Liver (tissue), 9 donors: ENCODE measurements around the gene CALML3. TPM values are rescaled to one million over a fixed set of nuclear protein-coding genes. Genes with fewer than 3 reads are reported as not detected.

Experiments
- DNase-seq: peaks from one replicate; pipeline ENCODE4 v3.0.0-alpha.2; 2017; ENCODE audit warnings: low spot score
- H3K27ac ChIP-seq, 2 donors: one replicate each; pipeline ENCODE4 v1.7.0; 2013; ENCODE audit warnings: inconsistent platforms in 2 of 2, low read length in 2 of 2, control low read depth in 1 of 2, low read depth in 1 of 2, mild to moderate bottlenecking in 1 of 2
- H3K27me3 ChIP-seq, 4 donors: one replicate each; pipeline versions ENCODE4 v1.6.1 to v1.7.0; 2013; ENCODE audit warnings: low read length in 3 of 4, inconsistent platforms in 1 of 4, mild to moderate bottlenecking in 1 of 4, moderate library complexity in 1 of 4; ENCODE audit not compliant: control insufficient read depth in 4 of 4, insufficient read depth in 4 of 4
- H3K36me3 ChIP-seq, 4 donors: one replicate each; pipeline versions ENCODE4 v1.6.1 to v1.7.0; 2013; ENCODE audit warnings: low read length in 3 of 4, mild to moderate bottlenecking in 3 of 4, low read depth in 1 of 4, moderate library complexity in 1 of 4; ENCODE audit not compliant: control insufficient read depth in 4 of 4, insufficient read depth in 3 of 4
- H3K4me1 ChIP-seq, 4 donors: one replicate each; pipeline versions ENCODE4 v1.6.1 to v1.7.0; 2013; ENCODE audit warnings: low read length in 3 of 4, mild to moderate bottlenecking in 3 of 4, moderate library complexity in 1 of 4; ENCODE audit not compliant: control insufficient read depth in 4 of 4, insufficient read depth in 4 of 4
- H3K4me3 ChIP-seq, 3 donors: one replicate each; pipeline versions ENCODE4 v1.6.1 to v1.7.0; 2013; ENCODE audit warnings: low read length in 3 of 3, control low read depth in 1 of 3, low read depth in 1 of 3, mild to moderate bottlenecking in 1 of 3
- H3K9ac ChIP-seq, 2 donors: one replicate each; pipeline ENCODE4 v1.7.0; 2013; ENCODE audit warnings: low read length in 2 of 2, mild to moderate bottlenecking in 2 of 2, moderate library complexity in 2 of 2, control low read depth in 1 of 2, low read depth in 1 of 2
- H3K9me3 ChIP-seq, 4 donors: one replicate each; pipeline versions ENCODE4 v1.6.1 to v1.7.0; 2013; ENCODE audit warnings: low read length in 3 of 4; ENCODE audit not compliant: control insufficient read depth in 4 of 4
- EGR1 ChIP-seq, 2 donors: IDR thresholded peaks; 2 replicates each; pipeline ENCODE4 v1.6.1; 2016 to 2018; ENCODE audit warnings: antibody characterized with exemption in 2 of 2, low read depth in 2 of 2
- FOXA1 ChIP-seq: IDR thresholded peaks from 2 replicates; pipeline ENCODE4 v1.6.1; 2016; ENCODE audit warnings: antibody characterized with exemption
- FOXA2 ChIP-seq: IDR thresholded peaks from 2 replicates; pipeline ENCODE4 v1.6.1; 2016; ENCODE audit warnings: antibody characterized with exemption
- GABPA ChIP-seq, 2 donors: IDR thresholded peaks in 1 of 2; conservative IDR thresholded peaks in 1 of 2; 2 replicates each; pipeline ENCODE4 v1.6.1; 2016; ENCODE audit warnings: antibody characterized with exemption in 2 of 2, mild to moderate bottlenecking in 1 of 2, moderate library complexity in 1 of 2
- HNF4A ChIP-seq, 2 donors: conservative IDR thresholded peaks; 2 replicates each; pipeline ENCODE4 v1.6.1; 2016; ENCODE audit warnings: antibody characterized with exemption in 2 of 2, mild to moderate bottlenecking in 2 of 2
- HNF4G ChIP-seq: IDR thresholded peaks from 2 replicates; pipeline ENCODE4 v1.6.1; 2016; ENCODE audit warnings: antibody characterized with exemption
- JUND ChIP-seq, 2 donors: IDR thresholded peaks; 2 replicates each; pipeline ENCODE4 v1.6.1; 2016; ENCODE audit warnings: antibody characterized with exemption in 2 of 2
- MAX ChIP-seq: IDR thresholded peaks from 2 replicates; pipeline ENCODE4 v1.6.1; 2016; ENCODE audit warnings: antibody characterized with exemption
- NR2F2 ChIP-seq: IDR thresholded peaks from 2 replicates; pipeline ENCODE4 v1.6.1; 2016; ENCODE audit warnings: antibody characterized with exemption
- RAD21 ChIP-seq, 2 donors: IDR thresholded peaks; 2 replicates each; pipeline ENCODE4 v1.6.1; 2016; ENCODE audit warnings: antibody characterized with exemption in 2 of 2, mild to moderate bottlenecking in 2 of 2
- RXRA ChIP-seq, 2 donors: IDR thresholded peaks; 2 replicates each; pipeline ENCODE4 v1.6.1; 2017 to 2018; ENCODE audit warnings: antibody characterized with exemption in 2 of 2, mild to moderate bottlenecking in 1 of 2
- SP1 ChIP-seq: IDR thresholded peaks from 2 replicates; pipeline ENCODE4 v1.6.1; 2018; ENCODE audit warnings: antibody characterized with exemption, mild to moderate bottlenecking
- TAF1 ChIP-seq: conservative IDR thresholded peaks from 2 replicates; pipeline ENCODE4 v1.6.1; 2016; ENCODE audit warnings: antibody characterized with exemption, mild to moderate bottlenecking
- YY1 ChIP-seq: IDR thresholded peaks from 2 replicates; pipeline ENCODE4 v1.6.1; 2016; ENCODE audit warnings: antibody characterized with exemption, mild to moderate bottlenecking
- ZBTB33 ChIP-seq: IDR thresholded peaks from 2 replicates; pipeline ENCODE4 v1.6.1; 2016; ENCODE audit warnings: antibody characterized with exemption
- WGBS: extraction: QIAGEN DNeasy Blood & Tissue Kit; methylation state at CpG from one replicate; pipeline ENCODE4 v1.1.7; 2013; 5-methylcytosine and 5-hydroxymethylcytosine counted together
- polyA plus RNA-seq, 2 donors: library from polyadenylated mRNA; stranded (reverse) in 1 of 2; unstranded in 1 of 2; fragments of 200-250 nt in 1 of 2; fragments of >200 nt in 1 of 2; fragmentation: Nextera tagmentation in 1 of 2; extraction: Ambion mirVana in 1 of 2; gene quantifications; one replicate each; pipeline versions ENCODE4 v1.2.1 to v1.2.3, GENCODE V29; 2013 to 2015
- total RNA-seq, 2 donors: library from RNA; depleted of rRNA; stranded (reverse); fragments of >200 nt; gene quantifications; one replicate each; pipeline ENCODE4 v1.2.3, GENCODE V29; 2014
- TF ChIP-seq, protein P1 (sequence below): IDR thresholded peaks from 2 replicates; pipeline ENCODE4 v1.6.1; 2016; ENCODE audit warnings: antibody characterized with exemption, mild to moderate bottlenecking
- TF ChIP-seq, protein P2 (sequence below): IDR thresholded peaks from 2 replicates; pipeline ENCODE4 v1.6.1; 2016; ENCODE audit warnings: antibody characterized with exemption
- TF ChIP-seq, protein P3 (sequence below): fragments of 150-350 bp; IDR thresholded peaks from 2 replicates; pipeline ENCODE4 v1.5.1; 2017; ENCODE audit warnings: improper control_type of control experiment, low read depth, low read length; ENCODE audit not compliant: missing input control
- donor health status: healthy.
- donor health status: healthy.
- donor health status: healthy.
- donor health status: healthy.
- donor health status: healthy.

Gene CALML3
- total and polyA plus RNA-seq, 4 donors = not detected

DNA sequence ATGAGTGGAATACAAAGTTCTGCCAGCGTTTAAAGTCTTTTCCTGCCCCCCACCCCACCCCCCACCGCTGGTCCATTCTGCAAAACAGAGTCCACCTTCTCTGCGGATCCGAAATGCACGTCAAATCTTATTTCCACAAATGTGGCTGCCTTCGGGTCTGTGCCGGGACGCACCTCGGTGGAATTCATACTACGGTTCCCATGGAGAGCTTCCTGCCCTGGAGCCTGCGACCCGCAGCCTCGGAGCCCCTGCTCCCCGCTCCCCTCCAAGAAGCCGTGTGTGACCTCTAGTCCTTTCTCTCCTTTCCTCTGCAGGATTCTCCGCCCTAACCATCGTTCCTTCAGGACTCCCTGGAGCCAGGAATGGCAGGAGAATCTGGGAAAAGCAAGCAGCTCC is 12.9 kb upstream of the CALML3 start:
- H3K27ac ChIP-seq = no peak overlapping the region
- no peak for DNase-seq
- 91% methylated on average over 17 of the region's 17 CpGs for WGBS
- no peaks in the 10 kb centered on the region for H3K9me3 ChIP-seq
- TF ChIP-seq RAD21 (IDR thresholded peaks at IDR 0.05) (no peak), ZBTB33 (no peak), RXRA (IDR thresholded peaks at IDR 0.05) (no peak), GABPA (IDR thresholded peaks at IDR 0.05 in 1 of 2, conservative IDR thresholded peaks at IDR 0.05 in 1 of 2) (no peak), HNF4A (conservative IDR thresholded peaks at IDR 0.05) (no peak), YY1 (no peak), TAF1 (no peak), HNF4G (no peak), SP1 (no peak), MAX (no peak), NR2F2 (no peak), JUND (IDR thresholded peaks at IDR 0.05) (no peak), FOXA1 (no peak), FOXA2 (no peak), EGR1 (IDR thresholded peaks at IDR 0.05; ENCODE audit: low read depth in 2 of 2) (no peak)
- TF ChIP-seq, protein P1, sequence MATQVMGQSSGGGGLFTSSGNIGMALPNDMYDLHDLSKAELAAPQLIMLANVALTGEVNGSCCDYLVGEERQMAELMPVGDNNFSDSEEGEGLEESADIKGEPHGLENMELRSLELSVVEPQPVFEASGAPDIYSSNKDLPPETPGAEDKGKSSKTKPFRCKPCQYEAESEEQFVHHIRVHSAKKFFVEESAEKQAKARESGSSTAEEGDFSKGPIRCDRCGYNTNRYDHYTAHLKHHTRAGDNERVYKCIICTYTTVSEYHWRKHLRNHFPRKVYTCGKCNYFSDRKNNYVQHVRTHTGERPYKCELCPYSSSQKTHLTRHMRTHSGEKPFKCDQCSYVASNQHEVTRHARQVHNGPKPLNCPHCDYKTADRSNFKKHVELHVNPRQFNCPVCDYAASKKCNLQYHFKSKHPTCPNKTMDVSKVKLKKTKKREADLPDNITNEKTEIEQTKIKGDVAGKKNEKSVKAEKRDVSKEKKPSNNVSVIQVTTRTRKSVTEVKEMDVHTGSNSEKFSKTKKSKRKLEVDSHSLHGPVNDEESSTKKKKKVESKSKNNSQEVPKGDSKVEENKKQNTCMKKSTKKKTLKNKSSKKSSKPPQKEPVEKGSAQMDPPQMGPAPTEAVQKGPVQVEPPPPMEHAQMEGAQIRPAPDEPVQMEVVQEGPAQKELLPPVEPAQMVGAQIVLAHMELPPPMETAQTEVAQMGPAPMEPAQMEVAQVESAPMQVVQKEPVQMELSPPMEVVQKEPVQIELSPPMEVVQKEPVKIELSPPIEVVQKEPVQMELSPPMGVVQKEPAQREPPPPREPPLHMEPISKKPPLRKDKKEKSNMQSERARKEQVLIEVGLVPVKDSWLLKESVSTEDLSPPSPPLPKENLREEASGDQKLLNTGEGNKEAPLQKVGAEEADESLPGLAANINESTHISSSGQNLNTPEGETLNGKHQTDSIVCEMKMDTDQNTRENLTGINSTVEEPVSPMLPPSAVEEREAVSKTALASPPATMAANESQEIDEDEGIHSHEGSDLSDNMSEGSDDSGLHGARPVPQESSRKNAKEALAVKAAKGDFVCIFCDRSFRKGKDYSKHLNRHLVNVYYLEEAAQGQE = no peak
- TF ChIP-seq, protein P2, sequence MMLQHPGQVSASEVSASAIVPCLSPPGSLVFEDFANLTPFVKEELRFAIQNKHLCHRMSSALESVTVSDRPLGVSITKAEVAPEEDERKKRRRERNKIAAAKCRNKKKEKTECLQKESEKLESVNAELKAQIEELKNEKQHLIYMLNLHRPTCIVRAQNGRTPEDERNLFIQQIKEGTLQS = no peak
- TF ChIP-seq, protein P3, sequence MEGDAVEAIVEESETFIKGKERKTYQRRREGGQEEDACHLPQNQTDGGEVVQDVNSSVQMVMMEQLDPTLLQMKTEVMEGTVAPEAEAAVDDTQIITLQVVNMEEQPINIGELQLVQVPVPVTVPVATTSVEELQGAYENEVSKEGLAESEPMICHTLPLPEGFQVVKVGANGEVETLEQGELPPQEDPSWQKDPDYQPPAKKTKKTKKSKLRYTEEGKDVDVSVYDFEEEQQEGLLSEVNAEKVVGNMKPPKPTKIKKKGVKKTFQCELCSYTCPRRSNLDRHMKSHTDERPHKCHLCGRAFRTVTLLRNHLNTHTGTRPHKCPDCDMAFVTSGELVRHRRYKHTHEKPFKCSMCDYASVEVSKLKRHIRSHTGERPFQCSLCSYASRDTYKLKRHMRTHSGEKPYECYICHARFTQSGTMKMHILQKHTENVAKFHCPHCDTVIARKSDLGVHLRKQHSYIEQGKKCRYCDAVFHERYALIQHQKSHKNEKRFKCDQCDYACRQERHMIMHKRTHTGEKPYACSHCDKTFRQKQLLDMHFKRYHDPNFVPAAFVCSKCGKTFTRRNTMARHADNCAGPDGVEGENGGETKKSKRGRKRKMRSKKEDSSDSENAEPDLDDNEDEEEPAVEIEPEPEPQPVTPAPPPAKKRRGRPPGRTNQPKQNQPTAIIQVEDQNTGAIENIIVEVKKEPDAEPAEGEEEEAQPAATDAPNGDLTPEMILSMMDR = no peak
- H3K36me3 ChIP-seq = no peaks in the 10 kb centered on the region
- no peak overlapping the region for H3K9ac ChIP-seq
- H3K4me1 ChIP-seq = no peaks in the 10 kb centered on the region
- H3K27me3 ChIP-seq = no peaks in the 10 kb centered on the region
- H3K4me3 ChIP-seq = no peak overlapping the region

- H3K27me3 ChIP-seq = no peaks in the 10 kb centered on the region
- whole genome bisulfite sequencing = 94% methylated on average over 25 of the region's 25 CpGs
- no peak for TF ChIP-seq FOXA2
- TF ChIP-seq SP1 = no peak
- TF ChIP-seq JUND (IDR thresholded peaks at IDR 0.05) = no peak
- no peak for TF ChIP-seq HNF4G
- TF ChIP-seq HNF4A (conservative IDR thresholded peaks at IDR 0.05) = no peak
- TF ChIP-seq TAF1 = no peak
- no peak for TF ChIP-seq ZBTB33
- no peak for TF ChIP-seq RAD21 (IDR thresholded peaks at IDR 0.05)
- peaks cover under 1 to 4% (median 3%) of the 10 kb centered on the region in 4 donors for H3K4me1 ChIP-seq
- no peak for DNase-seq
- no peak overlapping the region for H3K4me3 ChIP-seq
- no peaks in the 10 kb centered on the region for H3K9me3 ChIP-seq
- H3K9ac ChIP-seq = no peak overlapping the region
- H3K27ac ChIP-seq = no peak overlapping the region
- H3K36me3 ChIP-seq = no peaks in the 10 kb centered on the region
These were observed 12.4 kb upstream of the CALML3 start for GRCh38 chr10:5512331-5512730.
